Immature natural killer cell (primary cell): ENCODE measurements around the gene KIRREL3. TPM values are rescaled to one million over a fixed set of nuclear protein-coding genes. Genes with fewer than 3 reads are reported as not detected.

ENCODE experiments used
- DNase-seq, 3 donors: peaks; one replicate each; pipeline ENCODE4 v3.0.0; 2022; ENCODE audit warnings: mixed read lengths in 1 of 3
- H3K27ac Mint-ChIP-seq, 6 donors: one replicate each; pipeline ENCODE4 v1.8.0; 2020; ENCODE audit warnings: mixed read lengths in 6 of 6, mild to moderate bottlenecking in 5 of 6, inconsistent platforms in 4 of 6, moderate library complexity in 3 of 6
- H3K27me3 Mint-ChIP-seq, 3 donors: one replicate each; pipeline ENCODE4 v1.8.0; 2020 to 2021; ENCODE audit warnings: low read depth in 3 of 3, mild to moderate bottlenecking in 3 of 3, mixed read lengths in 3 of 3, moderate library complexity in 3 of 3, inconsistent platforms in 1 of 3
- H3K36me3 Mint-ChIP-seq, 3 donors: one replicate each; pipeline ENCODE4 v1.8.0; 2020; ENCODE audit warnings: mixed read lengths in 3 of 3, inconsistent platforms in 2 of 3, mild to moderate bottlenecking in 2 of 3
- H3K4me1 Mint-ChIP-seq, 2 donors: one replicate each; pipeline ENCODE4 v1.8.0; 2020; ENCODE audit warnings: inconsistent platforms in 2 of 2, mild to moderate bottlenecking in 2 of 2, mixed read lengths in 2 of 2, moderate library complexity in 1 of 2
- H3K4me3 Mint-ChIP-seq, 5 donors: one replicate each; pipeline ENCODE4 v1.8.0; 2020; ENCODE audit warnings: mild to moderate bottlenecking in 5 of 5, mixed read lengths in 5 of 5, inconsistent platforms in 3 of 5, moderate library complexity in 3 of 5
- H3K9me3 Mint-ChIP-seq, 6 donors: one replicate each; pipeline ENCODE4 v1.8.0; 2020; ENCODE audit warnings: mild to moderate bottlenecking in 6 of 6, mixed read lengths in 6 of 6, inconsistent platforms in 4 of 6, moderate library complexity in 3 of 6
- polyA plus RNA-seq, 3 donors: library from polyadenylated mRNA; unstranded; fragments of 300-500 nt; fragmentation: Illumina TruSeq; gene quantifications; one replicate each; pipeline ENCODE4 v1.2.3, GENCODE V29; 2021

Gene KIRREL3
- polyA plus RNA-seq, 3 donors from 2014 or later = 0.66 TPM; not detected in 2

DNA sequence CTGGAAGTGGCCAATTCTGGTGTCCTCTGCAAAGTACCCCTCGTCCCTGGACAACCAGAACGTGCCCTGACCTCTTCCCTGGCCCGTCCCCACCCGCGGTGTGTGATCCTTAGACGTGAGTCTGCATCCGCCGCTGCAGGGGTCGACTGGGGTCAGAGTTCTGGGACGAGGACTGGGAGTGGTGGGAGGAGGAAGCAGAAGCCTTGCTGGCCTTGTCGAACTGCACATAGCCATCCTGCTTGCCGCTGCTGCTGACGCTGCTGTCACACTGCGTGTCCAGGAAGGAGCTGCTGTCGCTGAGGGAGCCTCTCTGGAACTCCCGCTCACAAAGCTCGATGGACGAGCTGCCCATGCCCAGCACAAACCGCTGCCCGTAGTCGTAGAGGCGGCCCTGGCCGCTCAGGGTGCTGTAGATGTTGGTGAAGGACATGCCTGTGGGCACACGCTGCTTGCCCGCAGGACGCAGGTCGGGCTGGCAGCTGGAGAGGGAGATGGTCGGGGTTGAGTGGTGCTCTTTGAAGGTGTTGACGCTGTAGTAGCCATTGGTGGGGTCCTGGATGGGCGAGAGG lies 576.0 kb downstream of the KIRREL3 start:
- H3K4me3 Mint-ChIP-seq = no peak overlapping the region
- H3K4me1 Mint-ChIP-seq = peaks cover 17 to 20% of the 10 kb centered on the region in 2 donors
- no peaks in the 10 kb centered on the region for H3K9me3 Mint-ChIP-seq
- DNase-seq = no peak
- peaks cover 0 to 3% (median 0%) of the 10 kb centered on the region in 3 donors for H3K36me3 Mint-ChIP-seq
- H3K27me3 Mint-ChIP-seq = peaks cover 0 to 5% (median 2%) of the 10 kb centered on the region in 3 donors
- H3K27ac Mint-ChIP-seq = peak overlapping the region in 3 of 6 donors; percentile 4 to 92 (median 27)

DNA sequence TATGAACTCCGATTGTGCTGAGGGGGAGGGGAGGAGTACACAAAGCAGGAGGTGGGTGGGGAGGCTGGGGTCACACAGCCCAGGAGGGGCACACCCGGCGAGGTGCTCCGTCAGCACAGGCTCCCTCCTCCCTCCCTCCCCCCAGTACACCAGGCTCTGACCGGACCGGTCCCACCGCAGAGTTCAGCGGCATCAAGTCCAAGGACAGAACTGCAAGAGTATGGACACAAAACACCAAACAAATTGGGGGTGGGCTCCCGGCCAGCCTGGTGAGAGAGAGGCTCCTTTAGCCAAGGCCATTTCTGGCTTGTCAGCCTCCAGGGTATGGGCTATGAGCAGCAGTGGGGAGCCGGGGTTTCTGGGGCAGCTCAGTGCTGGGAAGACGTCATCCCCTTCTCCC lies 576.8 kb downstream of the KIRREL3 start:
- Mint-ChIP-seq H3K36me3 (peaks cover 0 to 3% (median 0%) of the 10 kb centered on the region in 3 donors), H3K4me3 (no peak overlapping the region), H3K27me3 (peaks cover 0 to 5% (median 2%) of the 10 kb centered on the region in 3 donors), H3K9me3 (no peaks in the 10 kb centered on the region), H3K4me1 (peaks cover 17 to 20% of the 10 kb centered on the region in 2 donors), H3K27ac (no peak overlapping the region)
- no peak for DNase-seq

GRCh38 chr11:126423154-126423553 lies 577.4 kb downstream of the KIRREL3 start:
- Mint-ChIP-seq H3K4me1 (peaks cover 17 to 20% of the 10 kb centered on the region in 2 donors), H3K36me3 (peaks cover 0 to 3% (median 0%) of the 10 kb centered on the region in 3 donors), H3K27me3 (peaks cover 0 to 5% (median 2%) of the 10 kb centered on the region in 3 donors), H3K9me3 (no peaks in the 10 kb centered on the region), H3K27ac (no peak overlapping the region), H3K4me3 (no peak overlapping the region)
- no peak for DNase-seq

- DNase-seq = no peak
- peaks cover 0 to 3% (median 0%) of the 10 kb centered on the region in 3 donors for H3K36me3 Mint-ChIP-seq
- peaks cover 0 to 3% (median 0%) of the 10 kb centered on the region in 3 donors for H3K27me3 Mint-ChIP-seq
- no peak overlapping the region for H3K4me3 Mint-ChIP-seq
- H3K4me1 Mint-ChIP-seq = peaks cover 13 to 19% of the 10 kb centered on the region in 2 donors
- H3K9me3 Mint-ChIP-seq = no peaks in the 10 kb centered on the region
- peak overlapping the region in 1 of 6 donors; percentile 79 for H3K27ac Mint-ChIP-seq
Measured at GRCh38 chr11:126422446-126422845, 578.1 kb downstream of the KIRREL3 start.

DNA sequence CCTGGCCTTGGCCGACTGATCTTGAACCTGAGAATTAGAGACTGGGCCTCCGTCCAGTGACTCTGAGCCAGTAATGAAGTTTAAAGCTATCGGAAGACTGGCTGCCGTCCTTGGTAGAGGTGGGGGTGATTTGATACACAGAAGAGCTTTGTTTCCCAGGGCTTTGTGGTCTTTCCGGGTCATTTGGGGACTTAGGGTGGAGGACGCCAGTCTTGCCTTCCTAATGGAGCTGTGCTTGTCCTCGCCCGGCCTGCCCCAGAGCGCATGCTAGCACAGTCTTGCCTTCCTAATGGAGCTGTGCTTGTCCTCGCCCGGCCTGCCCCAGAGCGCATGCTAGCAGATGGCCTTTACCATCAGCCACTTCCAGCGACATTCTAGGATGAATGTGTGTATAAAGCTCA lies 579.3 kb downstream of the KIRREL3 start:
- H3K36me3 Mint-ChIP-seq = peaks cover 0 to 1% (median 0%) of the 10 kb centered on the region in 3 donors
- H3K4me3 Mint-ChIP-seq = no peak overlapping the region
- peaks cover 0 to 1% (median 0%) of the 10 kb centered on the region in 3 donors for H3K27me3 Mint-ChIP-seq
- no peaks in the 10 kb centered on the region for H3K9me3 Mint-ChIP-seq
- no peak overlapping the region for H3K27ac Mint-ChIP-seq
- no peak for DNase-seq
- H3K4me1 Mint-ChIP-seq = peaks cover 3 to 10% of the 10 kb centered on the region in 2 donors

DNA sequence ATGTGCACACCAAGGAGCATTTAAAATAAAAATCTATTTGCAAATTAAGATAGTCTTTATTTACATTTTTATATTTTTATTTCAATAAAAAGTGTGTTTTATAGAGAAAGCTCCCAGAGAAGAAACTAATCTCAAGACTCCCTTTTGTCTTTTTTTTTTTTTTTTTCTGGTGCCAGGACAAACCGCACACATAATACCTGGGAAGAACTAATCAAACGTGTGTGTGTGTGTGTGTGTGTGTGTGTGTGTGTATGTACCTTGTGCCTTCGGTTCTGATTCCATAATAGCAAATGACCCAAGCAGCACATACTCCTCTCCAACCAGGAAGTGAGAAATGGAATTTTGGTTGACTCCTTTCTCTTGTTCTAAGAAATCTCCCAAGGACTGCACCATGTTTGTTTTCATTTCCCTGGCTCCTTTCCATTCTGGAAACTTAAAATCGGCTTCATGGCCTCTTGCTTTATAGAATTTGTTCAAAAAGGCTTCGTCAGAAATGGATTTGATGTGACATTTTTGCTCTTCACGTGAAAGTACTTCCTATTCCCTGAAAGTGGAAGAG lies 579.8 kb downstream of the KIRREL3 start:
- peaks cover 0 to 4% (median 0%) of the 10 kb centered on the region in 3 donors for H3K36me3 Mint-ChIP-seq
- H3K9me3 Mint-ChIP-seq = no peaks in the 10 kb centered on the region
- DNase-seq = no peak
- H3K27ac Mint-ChIP-seq = no peak overlapping the region
- peaks cover 7 to 10% of the 10 kb centered on the region in 2 donors for H3K4me1 Mint-ChIP-seq
- H3K27me3 Mint-ChIP-seq = peaks cover 0 to 1% (median 0%) of the 10 kb centered on the region in 3 donors
- H3K4me3 Mint-ChIP-seq = no peak overlapping the region

GRCh38 chr11:126419801-126420697 lies 580.5 kb downstream of the KIRREL3 start:
- Mint-ChIP-seq H3K27ac (peak overlapping the region in 1 of 6 donors; percentile 4), H3K9me3 (no peaks in the 10 kb centered on the region), H3K4me1 (peaks cover 10 to 11% of the 10 kb centered on the region in 2 donors), H3K36me3 (peaks cover 0 to 4% (median 0%) of the 10 kb centered on the region in 3 donors), H3K4me3 (no peak overlapping the region), H3K27me3 (peaks cover 0 to 1% (median 0%) of the 10 kb centered on the region in 3 donors)
- DNase-seq = no peak

DNA sequence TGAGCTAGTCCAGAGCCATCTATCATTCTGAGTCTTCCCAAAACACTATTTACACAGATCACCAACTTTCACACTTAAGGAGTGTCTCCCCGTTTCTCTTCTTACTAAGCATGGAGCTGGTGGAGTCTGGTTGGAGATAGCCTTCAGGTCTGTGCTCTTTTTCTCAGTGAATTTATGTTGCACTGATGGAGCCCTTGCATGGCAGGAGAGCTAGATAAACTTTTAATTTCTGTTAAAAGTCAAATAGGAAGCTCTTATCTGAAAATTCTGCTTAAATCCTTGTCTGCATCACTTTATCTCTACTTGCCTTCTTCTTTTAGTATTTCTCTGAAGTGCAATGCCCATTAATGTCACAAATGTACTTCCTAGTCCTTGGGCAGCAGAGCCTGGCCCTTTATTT lies 581.7 kb downstream of the KIRREL3 start:
- peaks cover 0 to 4% (median 0%) of the 10 kb centered on the region in 3 donors for H3K36me3 Mint-ChIP-seq
- no peak for DNase-seq
- H3K9me3 Mint-ChIP-seq = no peaks in the 10 kb centered on the region
- peaks cover 0 to under 1% (median 0%) of the 10 kb centered on the region in 3 donors for H3K27me3 Mint-ChIP-seq
- peaks cover 10 to 11% of the 10 kb centered on the region in 2 donors for H3K4me1 Mint-ChIP-seq
- no peak overlapping the region for H3K4me3 Mint-ChIP-seq
- H3K27ac Mint-ChIP-seq = no peak overlapping the region

DNA sequence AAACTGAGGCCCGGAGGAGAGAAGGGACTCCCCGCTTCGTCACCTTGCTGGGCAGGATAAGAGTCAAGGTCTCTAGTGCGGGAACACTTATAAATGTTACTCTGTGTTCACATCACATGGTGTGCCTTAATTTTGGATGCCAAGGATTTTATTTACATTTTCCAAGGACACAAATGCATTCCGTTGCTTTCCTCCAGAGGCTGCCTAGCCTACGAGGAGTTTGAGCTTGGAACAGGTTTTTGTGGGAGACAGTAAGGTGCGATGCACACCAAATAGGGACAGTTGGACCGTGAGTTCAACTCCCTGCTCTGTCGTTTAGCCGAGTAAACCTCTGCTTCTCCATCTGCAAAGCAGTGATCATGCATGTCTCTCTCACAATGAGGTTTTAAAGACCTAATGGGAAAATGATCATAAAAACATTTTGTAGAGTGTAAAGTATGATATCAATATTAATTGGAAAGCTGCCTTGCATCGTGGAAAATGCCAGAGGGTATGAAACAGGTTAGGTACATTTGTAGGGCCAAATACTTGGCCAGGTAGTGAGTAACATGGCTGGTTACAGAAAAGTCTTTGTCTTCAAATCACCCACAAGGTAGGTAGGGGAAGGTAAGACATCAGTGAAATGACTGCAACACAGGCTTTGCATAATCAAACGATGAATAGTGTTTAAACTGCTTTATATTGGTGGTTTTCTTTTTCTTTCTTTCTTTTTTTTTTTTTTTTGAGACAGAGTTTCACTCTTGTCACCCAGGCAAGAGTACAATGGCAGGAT lies 583.3 kb downstream of the KIRREL3 start:
- no peaks in the 10 kb centered on the region for H3K9me3 Mint-ChIP-seq
- H3K36me3 Mint-ChIP-seq = peaks cover 0 to 4% (median 0%) of the 10 kb centered on the region in 3 donors
- H3K27me3 Mint-ChIP-seq = no peaks in the 10 kb centered on the region
- H3K27ac Mint-ChIP-seq = no peak overlapping the region
- DNase-seq = no peak
- peak overlapping the region; percentile 38 to 79 (median 68) for H3K4me3 Mint-ChIP-seq
- H3K4me1 Mint-ChIP-seq = peaks cover 10 to 11% of the 10 kb centered on the region in 2 donors

DNA sequence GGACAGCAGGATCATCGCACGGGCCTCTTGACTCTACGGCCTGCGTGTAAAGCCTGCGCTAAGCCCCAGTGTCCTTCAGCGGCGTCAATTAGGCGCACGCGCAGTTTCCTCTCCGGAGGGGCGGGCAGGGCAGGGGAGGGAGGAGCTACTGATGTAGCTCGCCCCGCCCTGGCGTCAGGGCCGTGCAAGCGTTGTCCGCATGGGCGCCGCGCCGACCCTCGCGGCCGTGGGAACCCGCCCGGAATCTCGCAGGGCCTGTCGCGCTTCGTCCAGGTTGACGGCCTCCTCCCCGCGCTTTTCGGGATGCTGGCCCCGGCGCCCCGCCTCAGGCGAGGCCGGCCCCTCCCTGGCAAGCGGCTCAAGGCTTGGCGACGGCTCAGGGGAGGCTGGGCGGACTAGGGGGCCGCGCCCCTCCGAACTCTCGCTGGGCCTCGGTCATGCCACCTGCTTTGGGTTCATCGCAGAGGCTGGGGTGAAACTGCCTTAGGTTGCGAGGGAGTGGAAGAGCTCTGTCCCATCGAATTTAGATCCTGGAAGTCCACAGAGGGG lies 584.0 kb downstream of the KIRREL3 start:
- DNase-seq = peak; percentile 73 to 76 (median 75)
- Mint-ChIP-seq H3K36me3 (peaks cover 4 to 10% (median 5%) of the 10 kb centered on the region in 3 donors), H3K9me3 (peaks cover 0 to 1% (median 0%) of the 10 kb centered on the region in 6 donors), H3K27me3 (no peaks in the 10 kb centered on the region), H3K27ac (peak overlapping the region; percentile 20 to 83 (median 70)), H3K4me3 (peak overlapping the region; percentile 71 to 79 (median 78)), H3K4me1 (peaks cover 10 to 11% of the 10 kb centered on the region in 2 donors)

- Mint-ChIP-seq H3K27me3 (no peaks in the 10 kb centered on the region), H3K27ac (peak overlapping the region; percentile 20 to 83 (median 70))
- no peak for DNase-seq
Measured at GRCh38 chr11:126415669-126416420, 584.7 kb downstream of the KIRREL3 start.

DNA sequence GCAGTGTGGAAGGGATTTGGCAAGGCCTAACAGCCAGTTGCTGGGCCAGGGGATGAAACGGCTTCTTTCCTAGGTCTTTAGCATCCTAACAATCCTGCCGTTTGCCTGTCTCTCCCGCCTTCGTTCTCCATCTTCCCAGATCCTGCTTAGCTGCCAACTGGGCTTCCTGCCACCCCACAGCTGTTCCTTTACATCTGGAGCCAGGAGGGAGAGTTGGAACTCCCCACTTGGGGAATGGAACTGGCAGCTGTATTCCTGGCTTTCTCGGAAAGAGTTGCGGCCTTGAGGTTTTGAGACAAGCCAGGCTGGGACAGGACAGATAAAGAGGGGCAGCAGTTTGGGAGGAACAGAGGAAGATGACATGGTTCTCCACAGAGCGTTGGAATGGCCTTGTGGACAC lies 585.4 kb downstream of the KIRREL3 start:
- Mint-ChIP-seq H3K4me1 (peaks cover 10 to 11% of the 10 kb centered on the region in 2 donors), H3K9me3 (peaks cover 0 to 1% (median 0%) of the 10 kb centered on the region in 6 donors), H3K36me3 (peaks cover 5 to 15% (median 8%) of the 10 kb centered on the region in 3 donors), H3K27me3 (no peaks in the 10 kb centered on the region), H3K27ac (no peak overlapping the region), H3K4me3 (no peak overlapping the region)
- no peak for DNase-seq

More at GRCh38 chr11:126415669-126416420, 584.7 kb downstream of the KIRREL3 start:
- Mint-ChIP-seq H3K4me1 (peaks cover 10 to 11% of the 10 kb centered on the region in 2 donors), H3K4me3 (peak overlapping the region; percentile 71 to 79 (median 78)), H3K36me3 (peaks cover 5 to 11% (median 5%) of the 10 kb centered on the region in 3 donors), H3K9me3 (peaks cover 0 to 1% (median 0%) of the 10 kb centered on the region in 6 donors)
